ENCODE measurements around the gene CH25H.
"Not testable (repeated sequence)": the region's sequence is repeated elsewhere in the genome, so short reads cannot be mapped to it uniquely, and the experiment has no call there.

DNA sequence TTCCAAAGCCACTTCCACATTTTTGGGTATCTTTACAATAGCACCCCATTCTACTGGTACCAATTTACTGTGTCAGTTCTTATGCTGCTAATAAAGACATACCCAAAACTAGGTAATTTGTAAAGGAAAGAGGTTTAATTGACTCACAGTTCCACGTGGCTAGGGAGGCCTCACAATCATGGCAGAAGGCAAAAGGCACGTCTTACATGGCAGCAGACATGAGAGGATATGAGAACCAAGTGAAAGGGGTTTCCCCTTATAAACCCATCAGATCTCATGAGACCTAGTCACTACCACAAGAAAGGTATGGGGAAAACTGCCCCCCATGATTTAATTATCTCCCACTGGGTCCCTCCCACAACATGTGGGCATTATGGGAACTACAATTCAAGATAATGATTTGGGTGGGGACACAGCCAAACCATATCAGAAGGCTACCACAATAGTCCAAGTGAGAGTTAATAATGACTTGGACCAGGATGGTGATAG lies 48.0 kb upstream of the CH25H start:
- TF ChIP-seq, protein P1, sequence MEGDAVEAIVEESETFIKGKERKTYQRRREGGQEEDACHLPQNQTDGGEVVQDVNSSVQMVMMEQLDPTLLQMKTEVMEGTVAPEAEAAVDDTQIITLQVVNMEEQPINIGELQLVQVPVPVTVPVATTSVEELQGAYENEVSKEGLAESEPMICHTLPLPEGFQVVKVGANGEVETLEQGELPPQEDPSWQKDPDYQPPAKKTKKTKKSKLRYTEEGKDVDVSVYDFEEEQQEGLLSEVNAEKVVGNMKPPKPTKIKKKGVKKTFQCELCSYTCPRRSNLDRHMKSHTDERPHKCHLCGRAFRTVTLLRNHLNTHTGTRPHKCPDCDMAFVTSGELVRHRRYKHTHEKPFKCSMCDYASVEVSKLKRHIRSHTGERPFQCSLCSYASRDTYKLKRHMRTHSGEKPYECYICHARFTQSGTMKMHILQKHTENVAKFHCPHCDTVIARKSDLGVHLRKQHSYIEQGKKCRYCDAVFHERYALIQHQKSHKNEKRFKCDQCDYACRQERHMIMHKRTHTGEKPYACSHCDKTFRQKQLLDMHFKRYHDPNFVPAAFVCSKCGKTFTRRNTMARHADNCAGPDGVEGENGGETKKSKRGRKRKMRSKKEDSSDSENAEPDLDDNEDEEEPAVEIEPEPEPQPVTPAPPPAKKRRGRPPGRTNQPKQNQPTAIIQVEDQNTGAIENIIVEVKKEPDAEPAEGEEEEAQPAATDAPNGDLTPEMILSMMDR (IDR thresholded peaks at IDR 0.05): not testable (repeated sequence)
- TF ChIP-seq POLR2A (IDR thresholded peaks at IDR 0.05): not testable (repeated sequence)

Measured in prostate gland (tissue), 2 donors.